Astrocyte (in vitro differentiated cells and primary cell): Measurements from ENCODE around the gene SNED1. TPM values are rescaled to one million over a fixed set of nuclear protein-coding genes. Genes with fewer than 3 reads are reported as not detected.

ENCODE experiments used
- DNase-seq: peaks from one replicate; pipeline ENCODE4 v3.0.0-alpha.2; 2010; ENCODE audit warnings: low read depth
- FAIRE-seq: peaks from 2 replicates; lab custom pipeline; 2011; peaks lifted over from hg19 to GRCh38; lab: Jason Lieb, UNC
- H2AFZ ChIP-seq: 2 replicates; pipeline ENCODE4 v1.6.0; 2012; ENCODE audit warnings: low read depth, low read length, inconsistent platforms
- H3K27ac ChIP-seq: 2 replicates; pipeline ENCODE4 v1.5.1; 2011; ENCODE audit warnings: low read depth, low read length, inconsistent platforms
- H3K27me3 ChIP-seq: 2 replicates; pipeline ENCODE4 v1.6.0; 2011; ENCODE audit warnings: low read length, inconsistent platforms; ENCODE audit not compliant: insufficient read depth
- H3K36me3 ChIP-seq: 2 replicates; pipeline ENCODE4 v1.5.1; 2011; ENCODE audit warnings: low read length, inconsistent platforms; ENCODE audit not compliant: insufficient read depth
- H3K4me1 ChIP-seq: 2 replicates; pipeline ENCODE4 v1.5.1; 2011; ENCODE audit warnings: low read length, inconsistent platforms; ENCODE audit not compliant: insufficient read depth
- H3K4me2 ChIP-seq: 2 replicates; pipeline ENCODE4 v1.6.0; 2012; ENCODE audit warnings: low read length, inconsistent platforms
- H3K4me3 ChIP-seq: 2 replicates; pipeline ENCODE4 v1.5.1; 2011; ENCODE audit warnings: low read depth, mild to moderate bottlenecking, low read length, inconsistent platforms; ENCODE audit not compliant: insufficient read depth
- H3K79me2 ChIP-seq: 2 replicates; pipeline ENCODE4 v1.6.0; 2012; ENCODE audit warnings: mild to moderate bottlenecking, low read length, inconsistent platforms; ENCODE audit not compliant: insufficient read depth
- H3K9ac ChIP-seq: 2 replicates; pipeline ENCODE4 v1.6.0; 2012; ENCODE audit warnings: mild to moderate bottlenecking, low read length, inconsistent platforms
- H3K9me3 ChIP-seq: 2 replicates; pipeline ENCODE4 v1.5.1; 2012; ENCODE audit warnings: low read depth, mild to moderate bottlenecking, low read length, inconsistent platforms; ENCODE audit not compliant: insufficient read depth
- H4K20me1 ChIP-seq: 2 replicates; pipeline ENCODE4 v1.6.0; 2012; ENCODE audit warnings: low read length, inconsistent platforms; ENCODE audit not compliant: insufficient read depth
- H3K27ac Mint-ChIP-seq: one replicate; pipeline ENCODE4 v1.8.0; 2021; ENCODE audit warnings: mild to moderate bottlenecking, mixed read lengths; ENCODE audit not compliant: unreplicated experiment
- H3K27me3 Mint-ChIP-seq: one replicate; pipeline ENCODE4 v1.8.0; 2021; ENCODE audit warnings: low read depth, mixed read lengths; ENCODE audit not compliant: unreplicated experiment
- H3K36me3 Mint-ChIP-seq: one replicate; pipeline ENCODE4 v1.8.0; 2021; ENCODE audit warnings: low read depth, mixed read lengths; ENCODE audit not compliant: unreplicated experiment
- H3K4me1 Mint-ChIP-seq: one replicate; pipeline ENCODE4 v1.8.0; 2021; ENCODE audit warnings: low read depth, mixed read lengths; ENCODE audit not compliant: unreplicated experiment
- H3K4me3 Mint-ChIP-seq: one replicate; pipeline ENCODE4 v1.8.0; 2021; ENCODE audit warnings: mild to moderate bottlenecking, moderate library complexity, mixed read lengths; ENCODE audit not compliant: unreplicated experiment
- H3K9me3 Mint-ChIP-seq: one replicate; pipeline ENCODE4 v1.8.0; 2021; ENCODE audit warnings: mild to moderate bottlenecking, mixed read lengths; ENCODE audit not compliant: unreplicated experiment
- EZH2 ChIP-seq: IDR thresholded peaks from 2 replicates; pipeline ENCODE4 v1.6.1; 2012; ENCODE audit warnings: mild to moderate bottlenecking, low read length, inconsistent platforms; ENCODE audit not compliant: insufficient read depth
- total RNA-seq: library from RNA; stranded (reverse); gene quantifications from 2 replicates; pipeline ENCODE4 v1.2.1, GENCODE V29; 2021
- TF ChIP-seq, protein P1 (sequence below): IDR thresholded peaks from 2 replicates; pipeline ENCODE4 v1.5.1; 2011; ENCODE audit warnings: low read depth, mild to moderate bottlenecking, inconsistent platforms, low read length, moderate library complexity; ENCODE audit not compliant: insufficient read depth

Gene SNED1
- total RNA-seq, 1 donor from 2014 or later, result 0.23 TPM

DNA sequence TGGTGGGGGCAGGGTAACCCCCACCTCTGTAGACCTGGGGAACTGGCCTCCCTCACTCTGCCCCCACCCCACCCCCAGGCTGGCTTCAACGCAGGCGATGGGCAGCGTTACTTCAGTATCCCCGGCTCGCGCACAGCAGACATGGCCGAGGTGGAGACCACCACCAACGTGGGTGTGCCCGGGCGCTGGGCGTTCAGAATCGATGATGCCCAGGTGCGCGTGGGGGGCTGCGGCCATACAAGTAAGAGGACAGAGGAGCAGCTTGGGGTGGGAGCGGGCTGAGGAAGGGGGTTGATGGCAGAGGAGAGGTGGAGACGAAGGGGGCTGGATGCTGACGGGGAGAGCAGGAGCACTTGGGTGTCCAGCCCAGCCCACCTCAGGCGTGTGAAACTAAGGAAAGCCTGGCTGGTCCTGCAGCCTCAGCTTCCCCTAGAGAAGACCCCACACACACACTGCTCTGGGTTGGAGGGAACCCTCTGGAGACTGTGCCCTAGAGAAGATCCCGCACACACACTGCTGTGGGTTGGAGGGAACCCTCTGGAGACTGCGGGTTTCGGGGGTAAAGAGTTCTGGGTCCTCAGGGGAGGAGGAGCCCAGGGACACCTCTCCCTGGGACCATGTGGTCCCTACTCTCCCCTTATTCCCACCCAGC, 36.2 kb downstream of the SNED1 start:
- no peak for DNase-seq
- Mint-ChIP-seq H3K36me3 (peaks cover 2% of the 10 kb centered on the region), H3K4me3 (no peak overlapping the region), H3K27ac (no peak overlapping the region), H3K27me3 (peaks cover 54% of the 10 kb centered on the region), H3K4me1 (no peaks in the 10 kb centered on the region), H3K9me3 (peaks cover 3% of the 10 kb centered on the region)
- FAIRE-seq, result no peak
- Histone ChIP-seq H3K4me1 (peaks cover 7% of the 10 kb centered on the region), H3K9ac (no peak overlapping the region), H3K27me3 (peaks cover 7% of the 10 kb centered on the region), H2AFZ (no peak overlapping the region), H3K79me2 (no peaks in the 10 kb centered on the region), H3K27ac (no peak overlapping the region), H3K36me3 (no peaks in the 10 kb centered on the region), H3K4me2 (no peak overlapping the region), H3K9me3 (no peaks in the 10 kb centered on the region), H3K4me3 (no peak overlapping the region), H4K20me1 (peaks cover 3% of the 10 kb centered on the region)
- TF ChIP-seq EZH2, result no peak
- TF ChIP-seq, protein P1, sequence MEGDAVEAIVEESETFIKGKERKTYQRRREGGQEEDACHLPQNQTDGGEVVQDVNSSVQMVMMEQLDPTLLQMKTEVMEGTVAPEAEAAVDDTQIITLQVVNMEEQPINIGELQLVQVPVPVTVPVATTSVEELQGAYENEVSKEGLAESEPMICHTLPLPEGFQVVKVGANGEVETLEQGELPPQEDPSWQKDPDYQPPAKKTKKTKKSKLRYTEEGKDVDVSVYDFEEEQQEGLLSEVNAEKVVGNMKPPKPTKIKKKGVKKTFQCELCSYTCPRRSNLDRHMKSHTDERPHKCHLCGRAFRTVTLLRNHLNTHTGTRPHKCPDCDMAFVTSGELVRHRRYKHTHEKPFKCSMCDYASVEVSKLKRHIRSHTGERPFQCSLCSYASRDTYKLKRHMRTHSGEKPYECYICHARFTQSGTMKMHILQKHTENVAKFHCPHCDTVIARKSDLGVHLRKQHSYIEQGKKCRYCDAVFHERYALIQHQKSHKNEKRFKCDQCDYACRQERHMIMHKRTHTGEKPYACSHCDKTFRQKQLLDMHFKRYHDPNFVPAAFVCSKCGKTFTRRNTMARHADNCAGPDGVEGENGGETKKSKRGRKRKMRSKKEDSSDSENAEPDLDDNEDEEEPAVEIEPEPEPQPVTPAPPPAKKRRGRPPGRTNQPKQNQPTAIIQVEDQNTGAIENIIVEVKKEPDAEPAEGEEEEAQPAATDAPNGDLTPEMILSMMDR, result no peak

GRCh38 chr2:241035142-241035817, 36.9 kb downstream of the SNED1 start:
- Histone ChIP-seq H2AFZ (no peak overlapping the region), H4K20me1 (peaks cover 3% of the 10 kb centered on the region), H3K27me3 (peaks cover 7% of the 10 kb centered on the region), H3K36me3 (no peaks in the 10 kb centered on the region), H3K79me2 (no peaks in the 10 kb centered on the region), H3K9me3 (no peaks in the 10 kb centered on the region), H3K4me1 (peaks cover 7% of the 10 kb centered on the region), H3K4me2 (no peak overlapping the region), H3K27ac (no peak overlapping the region), H3K9ac (no peak overlapping the region), H3K4me3 (no peak overlapping the region)
- no peak for FAIRE-seq
- H3K4me3 Mint-ChIP-seq, result no peak overlapping the region
- H3K27ac Mint-ChIP-seq, result no peak overlapping the region
- no peak for DNase-seq
- peaks cover 3% of the 10 kb centered on the region for H3K9me3 Mint-ChIP-seq
- no peaks in the 10 kb centered on the region for H3K4me1 Mint-ChIP-seq
- H3K27me3 Mint-ChIP-seq, result peaks cover 61% of the 10 kb centered on the region
- no peak for TF ChIP-seq EZH2
- TF ChIP-seq, protein P1, result no peak
- H3K36me3 Mint-ChIP-seq, result peaks cover 2% of the 10 kb centered on the region
